Gastrocnemius medialis (tissue), 4 donors: Measurements from ENCODE around the gene NRM. TPM values are rescaled to one million over a fixed set of nuclear protein-coding genes. Genes with fewer than 3 reads are reported as not detected.
"Not testable (repeated sequence)": the region's sequence is repeated elsewhere in the genome, so short reads cannot be mapped to it uniquely, and the experiment has no call there.

Experiments used
- ATAC-seq, 2 donors: fragments of 150-250 bp; one replicate each; pipeline ENCODE4 v1.9.1; 2016
- DNase-seq, 2 donors: peaks; one replicate each; pipeline ENCODE4 v3.0.0-alpha.2; 2019
- H3K27ac ChIP-seq, 4 donors: fragments of 200-600 bp; sonication (generic); 1 replicate in 1 of 4; 2 replicates in 3 of 4; pipeline ENCODE4 v1.5.1; 2016 to 2018; ENCODE audit warnings: mild to moderate bottlenecking in 2 of 4, moderate library complexity in 1 of 4
- H3K27me3 ChIP-seq, 3 donors: fragments of 200-600 bp; sonication (generic) in 2 of 3; 1 replicate in 1 of 3; 2 replicates in 2 of 3; pipeline versions ENCODE4 v1.5.1 to v1.6.0; 2016 to 2019; ENCODE audit warnings: mild to moderate bottlenecking in 1 of 3, moderate library complexity in 1 of 3
- H3K36me3 ChIP-seq, 2 donors: fragments of 200-600 bp; sonication (generic) in 1 of 2; one replicate each; pipeline ENCODE4 v1.5.1; 2017 to 2018
- H3K4me1 ChIP-seq, 2 donors: fragments of 200-600 bp; sonication (generic) in 1 of 2; one replicate each; pipeline ENCODE4 v1.5.1; 2016 to 2017; ENCODE audit warnings: mild to moderate bottlenecking in 2 of 2
- H3K4me3 ChIP-seq, 4 donors: fragments of 200-600 bp; sonication (generic) in 3 of 4; 1 replicate in 1 of 4; 2 replicates in 3 of 4; pipeline ENCODE4 v1.5.1; 2016 to 2019; ENCODE audit warnings: mild to moderate bottlenecking in 2 of 4
- H3K9me3 ChIP-seq, 3 donors: fragments of 200-600 bp; sonication (generic) in 2 of 3; 1 replicate in 1 of 3; 2 replicates in 2 of 3; pipeline ENCODE4 v1.5.1; 2016 to 2019
- CTCF ChIP-seq, 5 experiments: fragments of 450-650 bp in 3 of 5; fragments of 200-600 bp in 2 of 5; sonication (generic) in 2 of 5; IDR thresholded peaks in 4 of 5; conservative IDR thresholded peaks in 1 of 5; 1 replicate in 4 of 5; 2 replicates in 1 of 5; pipeline ENCODE4 v1.5.1; 2016 to 2019; ENCODE audit warnings: antibody characterized with exemption in 5 of 5, mild to moderate bottlenecking in 3 of 5, moderate library complexity in 3 of 5
- POLR2A ChIP-seq, 2 donors: fragments of 450-650 bp; IDR thresholded peaks; one replicate each; pipeline ENCODE4 v1.6.1; 2017; ENCODE audit warnings: antibody characterized with exemption in 2 of 2, mild to moderate bottlenecking in 2 of 2, moderate library complexity in 2 of 2
- in situ Hi-C, 4 donors: fragments of 200-750 bp; cut with MboI; loops; one replicate each; pipeline versions ENCODE4 v1.15.0 to v1.8.0; 2017; ENCODE audit warnings: low sequenced_read_pairs in 4 of 4
- intact Hi-C: fragments of 100-400 bp; cut with DNase I; formaldehyde crosslinking; loops from one replicate; pipeline ENCODE4 v1.15.1; 2023; ENCODE audit warnings: low total_unique reads
- total RNA-seq, 4 donors: library from RNA; depleted of rRNA; stranded (reverse); fragments of >200 nt; gene quantifications; one replicate each; pipeline versions ENCODE4 v1.1.0 to v1.2.3, GENCODE V29; 2016

The NRM gene
- total RNA-seq, 4 donors from 2014 or later, result 0.32 to 2.0 (median 1.4) TPM

- Histone ChIP-seq H3K27me3 (no peaks in the 10 kb centered on the region), H3K9me3 (no peaks in the 10 kb centered on the region), H3K4me3 (no peak overlapping the region), H3K27ac (peak overlapping the region in 1 of 4 donors; percentile 10), H3K36me3 (peaks cover 0 to 80% of the 10 kb centered on the region in 2 donors), H3K4me1 (peaks cover 11 to 18% of the 10 kb centered on the region in 2 donors)
- intact Hi-C loops, result no loop called here
- DNase-seq, result no peak
- ATAC-seq, result no peak
- TF ChIP-seq CTCF (IDR thresholded peaks at IDR 0.05 in 4 of 5, conservative IDR thresholded peaks at IDR 0.05 in 1 of 5) (no peak), POLR2A (IDR thresholded peaks at IDR 0.05) (no peak)
- in situ Hi-C loops, result loop anchor here in 1 of 4 donors (25.0 kb wide), 1 partner anchor 161 kb away; the partner anchor contains the start of gene DDR1
Observed at GRCh38 chr6:30725713-30726505, 35.1 kb upstream of the NRM start.

- peak overlapping the region in 3 of 4 donors; percentile 2 to 19 (median 14) for H3K27ac ChIP-seq
- H3K36me3 ChIP-seq, result peaks cover 0 to 72% of the 10 kb centered on the region in 2 donors
- intact Hi-C loops, result no loop called here
- no peak for DNase-seq
- no peak overlapping the region for H3K4me3 ChIP-seq
- H3K4me1 ChIP-seq, result peaks cover 11 to 18% of the 10 kb centered on the region in 2 donors
- ATAC-seq, result no peak
- TF ChIP-seq POLR2A (IDR thresholded peaks at IDR 0.05), result no peak
- TF ChIP-seq CTCF (IDR thresholded peaks at IDR 0.05 in 4 of 5, conservative IDR thresholded peaks at IDR 0.05 in 1 of 5), result no peak
- no peaks in the 10 kb centered on the region for H3K9me3 ChIP-seq
- no peaks in the 10 kb centered on the region for H3K27me3 ChIP-seq
- in situ Hi-C loops, result loop anchor here (5.0 to 25.0 kb wide), 3 partner anchors 43 to 162 kb away; partner anchors contain the start of gene DDR1 (in 1 of the 4)
Observed at GRCh38 chr6:30724906-30725667, 34.3 kb upstream of the NRM start.

GRCh38 chr6:30723843-30724741 lies 33.3 kb upstream of the NRM start:
- Histone ChIP-seq H3K27ac (peak overlapping the region in 2 of 4 donors; percentile 3 to 28), H3K4me1 (peaks cover 19 to 24% of the 10 kb centered on the region in 2 donors), H3K36me3 (peaks cover 0 to 62% of the 10 kb centered on the region in 2 donors)
- DNase-seq, intact Hi-C loops, H3K27me3 ChIP-seq, H3K4me3 ChIP-seq, H3K9me3 ChIP-seq, ATAC-seq: not testable (repeated sequence)
- in situ Hi-C loops, result loop anchor here (5.0 kb wide), 2 partner anchors 42 to 47 kb away; no protein-coding TSS in a partner anchor

GRCh38 chr6:30723159-30723842 lies 32.5 kb upstream of the NRM start:
- H3K27me3 ChIP-seq, H3K4me3 ChIP-seq, ATAC-seq, H3K9me3 ChIP-seq, intact Hi-C loops, DNase-seq: not testable (repeated sequence)
- H3K4me1 ChIP-seq, result peaks cover 20 to 26% of the 10 kb centered on the region in 2 donors
- peaks cover 0 to 54% of the 10 kb centered on the region in 2 donors for H3K36me3 ChIP-seq
- H3K27ac ChIP-seq, result peak overlapping the region in 3 of 4 donors; percentile 94 to 99 (median 96)
- in situ Hi-C loops, result loop anchor here (5.0 kb wide), 2 partner anchors 41 to 46 kb away; no protein-coding TSS in a partner anchor
